Breast epithelium (tissue), 4 donors: ENCODE results near the gene ZNF765. TPM values are rescaled to one million over a fixed set of nuclear protein-coding genes. Genes with fewer than 3 reads are reported as not detected.
"Not testable (repeated sequence)": the region's sequence is repeated elsewhere in the genome, so short reads cannot be mapped to it uniquely, and the experiment has no call there.

Experiments used
- DNase-seq, 2 donors: peaks; one replicate each; pipeline ENCODE4 v3.0.0-alpha.2; 2019; ENCODE audit warnings: low spot score in 2 of 2
- H3K27ac ChIP-seq, 2 donors: fragments of 200-600 bp; sonication (generic) in 1 of 2; one replicate each; pipeline ENCODE4 v1.5.1; 2016 to 2019; ENCODE audit warnings: mild to moderate bottlenecking in 1 of 2
- H3K27me3 ChIP-seq, 2 donors: fragments of 200-600 bp; sonication (generic) in 1 of 2; one replicate each; pipeline versions ENCODE4 v1.5.1 to v1.6.0; 2017 to 2019; ENCODE audit warnings: control low read depth in 1 of 2, mild to moderate bottlenecking in 1 of 2
- H3K36me3 ChIP-seq: fragments of 200-600 bp; one replicate; pipeline ENCODE4 v1.5.1; 2019
- H3K4me1 ChIP-seq, 2 donors: fragments of 200-600 bp; sonication (generic); one replicate each; pipeline ENCODE4 v1.5.1; 2016 to 2019; ENCODE audit warnings: control low read depth in 1 of 2
- H3K4me3 ChIP-seq, 3 donors: fragments of 200-600 bp; sonication (generic); 1 replicate in 2 of 3; 2 replicates in 1 of 3; pipeline ENCODE4 v1.5.1; 2016 to 2019; ENCODE audit warnings: mild to moderate bottlenecking in 3 of 3, moderate library complexity in 2 of 3
- H3K9me3 ChIP-seq, 2 donors: fragments of 200-600 bp; sonication (generic) in 1 of 2; one replicate each; pipeline ENCODE4 v1.5.1; 2016 to 2019; ENCODE audit warnings: control low read depth in 1 of 2
- POLR2A ChIP-seq: fragments of 450-650 bp; IDR thresholded peaks from one replicate; pipeline ENCODE4 v1.6.1; 2016; ENCODE audit warnings: antibody characterized with exemption, mild to moderate bottlenecking, moderate library complexity
- POLR2AphosphoS5 ChIP-seq, 3 donors: sonication (generic); formaldehyde crosslinking; IDR thresholded peaks; one replicate each; pipeline ENCODE4 v1.6.1; 2017; ENCODE audit warnings: antibody characterized with exemption in 3 of 3
- intact Hi-C: fragments of 100-400 bp; cut with DNase I; formaldehyde crosslinking; loops from one replicate; pipeline ENCODE4 v1.15.1; 2023; ENCODE audit warnings: low total_unique reads
- total RNA-seq, 3 donors: library from RNA; depleted of rRNA; stranded (reverse); fragments of >200 nt; gene quantifications; one replicate each; pipeline ENCODE4 v1.1.0, GENCODE V29; 2016
- TF ChIP-seq, protein P1 (sequence below), 3 donors: fragments of 450-650 bp; IDR thresholded peaks; one replicate each; pipeline ENCODE4 v1.5.1; 2016 to 2017; ENCODE audit warnings: antibody characterized with exemption in 3 of 3, mild to moderate bottlenecking in 3 of 3, moderate library complexity in 3 of 3

Gene ZNF765
- total RNA-seq, 3 donors from 2014 or later: 9.3 to 18.4 (median 12.1) TPM

- DNase-seq: peak; percentile 51 to 77
- H3K4me1 ChIP-seq: no peaks in the 10 kb centered on the region
- intact Hi-C loops: no loop called here
- TF ChIP-seq POLR2A (no peak), POLR2AphosphoS5 (IDR thresholded peaks at IDR 0.05) (peak in 2 of 3 donors; percentile 37 to 49)
- TF ChIP-seq, protein P1, sequence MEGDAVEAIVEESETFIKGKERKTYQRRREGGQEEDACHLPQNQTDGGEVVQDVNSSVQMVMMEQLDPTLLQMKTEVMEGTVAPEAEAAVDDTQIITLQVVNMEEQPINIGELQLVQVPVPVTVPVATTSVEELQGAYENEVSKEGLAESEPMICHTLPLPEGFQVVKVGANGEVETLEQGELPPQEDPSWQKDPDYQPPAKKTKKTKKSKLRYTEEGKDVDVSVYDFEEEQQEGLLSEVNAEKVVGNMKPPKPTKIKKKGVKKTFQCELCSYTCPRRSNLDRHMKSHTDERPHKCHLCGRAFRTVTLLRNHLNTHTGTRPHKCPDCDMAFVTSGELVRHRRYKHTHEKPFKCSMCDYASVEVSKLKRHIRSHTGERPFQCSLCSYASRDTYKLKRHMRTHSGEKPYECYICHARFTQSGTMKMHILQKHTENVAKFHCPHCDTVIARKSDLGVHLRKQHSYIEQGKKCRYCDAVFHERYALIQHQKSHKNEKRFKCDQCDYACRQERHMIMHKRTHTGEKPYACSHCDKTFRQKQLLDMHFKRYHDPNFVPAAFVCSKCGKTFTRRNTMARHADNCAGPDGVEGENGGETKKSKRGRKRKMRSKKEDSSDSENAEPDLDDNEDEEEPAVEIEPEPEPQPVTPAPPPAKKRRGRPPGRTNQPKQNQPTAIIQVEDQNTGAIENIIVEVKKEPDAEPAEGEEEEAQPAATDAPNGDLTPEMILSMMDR (IDR thresholded peaks at IDR 0.05): peak; percentile 40 to 82 (median 58)
- no peak overlapping the region for H3K27ac ChIP-seq
- H3K27me3 ChIP-seq: no peaks in the 10 kb centered on the region
- H3K4me3 ChIP-seq: no peak overlapping the region
- H3K9me3 ChIP-seq: no peaks in the 10 kb centered on the region
- no peaks in the 10 kb centered on the region for H3K36me3 ChIP-seq
Measured at GRCh38 chr19:53424968-53425597, 30.1 kb downstream of the ZNF765 start.

DNA sequence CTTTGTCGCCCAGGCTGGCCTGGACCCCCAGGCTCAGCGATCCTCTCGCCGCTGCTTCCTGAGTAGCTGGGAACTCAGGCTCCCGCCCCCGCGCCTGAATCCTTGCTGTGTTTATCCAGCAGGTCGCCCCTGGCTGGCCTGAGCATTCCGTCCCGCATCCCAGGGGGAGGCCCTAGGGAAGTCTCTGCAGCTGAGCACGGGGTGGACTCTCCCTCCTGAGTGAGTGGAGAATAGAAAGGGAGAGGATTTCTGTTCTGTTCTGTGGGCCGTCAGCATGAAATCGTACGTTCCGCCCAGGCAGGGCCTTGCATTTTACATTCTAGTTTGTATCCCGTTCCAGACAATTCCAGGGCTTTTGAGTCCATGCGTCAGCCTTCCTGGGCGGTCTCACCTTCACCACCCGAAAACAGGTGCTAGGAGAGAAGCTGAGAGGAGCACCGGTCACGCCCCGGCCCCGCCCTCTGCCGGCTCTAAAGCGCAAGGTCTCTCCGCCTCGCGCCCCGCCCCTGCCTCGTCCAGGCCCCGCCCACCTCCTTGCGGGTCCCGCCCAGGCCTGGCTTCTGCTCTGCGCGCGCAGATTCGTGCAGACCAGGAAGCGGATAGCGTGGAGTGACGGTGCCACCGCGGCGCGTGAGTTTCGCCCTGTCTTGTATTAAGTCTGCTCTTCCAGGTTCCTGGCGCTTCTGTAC is 36.6 kb downstream of the ZNF765 start, which contains the start of gene ZNF761:
TSS of gene ZNF761 (plus strand) at position 586 of the 689 bp plus-strand sequence. CDS start 15,285 bp downstream, outside the sequence.
- peak within 1 kb of the TSS; percentile 85 to 89 for H3K27ac ChIP-seq
- H3K9me3 ChIP-seq: peaks cover 0 to under 1% of the 10 kb centered on the region in 2 donors
- DNase-seq: peak; percentile 96 to 98
- H3K27me3 ChIP-seq: no peaks in the 10 kb centered on the region
- intact Hi-C loops: no loop called here
- peak within 1 kb of the TSS; percentile 61 to 78 (median 71) for H3K4me3 ChIP-seq
- no peaks in the 10 kb centered on the region for H3K4me1 ChIP-seq
- H3K36me3 ChIP-seq: no peaks in the 10 kb centered on the region
- TF ChIP-seq POLR2AphosphoS5 (IDR thresholded peaks at IDR 0.05): peak; percentile 67 to 88 (median 70)
- TF ChIP-seq POLR2A: peak; percentile 59
- TF ChIP-seq, protein P1 (IDR thresholded peaks at IDR 0.05): peak in 2 of 3 donors; percentile 38 to 42

DNA sequence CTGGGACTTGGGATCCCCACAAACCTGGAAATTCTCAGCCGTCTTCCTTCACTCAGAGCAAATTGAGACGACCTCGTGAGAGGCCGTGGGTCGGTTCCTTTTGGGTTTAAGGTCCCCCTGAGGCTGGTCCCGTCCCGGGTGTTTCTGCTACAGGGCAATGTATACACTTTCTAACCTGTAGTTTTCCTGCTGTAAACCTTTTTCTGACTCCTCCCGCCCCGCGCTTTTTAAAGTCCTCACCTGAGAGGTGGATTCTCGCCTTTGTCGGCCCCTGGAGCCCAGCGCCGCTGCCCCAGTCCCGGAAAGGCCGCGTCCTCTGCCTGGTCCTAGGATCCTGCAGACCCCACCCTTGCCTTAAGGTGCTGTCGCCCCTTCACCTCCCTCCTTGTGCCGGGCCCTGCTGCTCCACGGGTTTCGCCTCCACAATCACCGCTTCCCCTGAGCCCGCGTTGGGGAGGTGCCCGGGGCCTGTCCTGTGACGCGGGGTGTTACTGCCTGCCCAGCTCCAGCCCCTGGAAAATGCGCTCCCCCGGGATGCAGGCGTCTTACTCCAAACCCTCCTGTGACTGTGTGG is 37.2 kb downstream of the ZNF765 start:
- intact Hi-C loops: no loop called here
- Histone ChIP-seq H3K27ac (peak overlapping the region; percentile 85 to 89), H3K9me3 (peaks cover 0 to 3% of the 10 kb centered on the region in 2 donors)

DNA sequence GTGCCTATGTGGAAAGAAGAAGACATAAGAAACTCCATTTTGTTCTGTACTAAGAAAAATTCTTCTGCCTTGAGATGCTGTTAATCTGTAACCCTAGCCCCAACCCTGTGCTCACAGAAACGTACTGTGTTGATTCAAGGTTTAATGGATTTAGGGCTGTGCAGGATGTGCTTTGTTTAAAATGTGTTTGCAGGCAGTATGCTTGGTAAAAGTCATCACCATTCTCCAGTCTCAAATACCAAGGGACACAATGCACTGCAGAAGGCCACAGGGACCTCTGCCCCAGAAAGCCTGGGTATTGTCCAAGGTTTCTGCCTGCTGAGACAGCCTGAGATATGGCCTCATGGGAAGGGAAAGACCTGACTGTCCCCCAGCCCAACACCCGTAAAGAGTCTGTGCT is 48.9 kb downstream of the ZNF765 start:
- H3K4me3 ChIP-seq, H3K27me3 ChIP-seq, H3K36me3 ChIP-seq, DNase-seq, H3K27ac ChIP-seq, intact Hi-C loops, H3K4me1 ChIP-seq: not testable (repeated sequence)
- H3K9me3 ChIP-seq: peaks cover 19 to 29% of the 10 kb centered on the region in 2 donors

More for the DNA sequence above, 37.2 kb downstream of the ZNF765 start:
- Histone ChIP-seq H3K27me3 (no peaks in the 10 kb centered on the region), H3K4me1 (no peaks in the 10 kb centered on the region), H3K4me3 (peak overlapping the region; percentile 61 to 78 (median 71)), H3K36me3 (no peaks in the 10 kb centered on the region)
- TF ChIP-seq POLR2A (no peak), POLR2AphosphoS5 (IDR thresholded peaks at IDR 0.05) (no peak)
- TF ChIP-seq, protein P1 (IDR thresholded peaks at IDR 0.05): no peak
- no peak for DNase-seq

- DNase-seq, H3K27ac ChIP-seq, H3K36me3 ChIP-seq, H3K4me1 ChIP-seq, H3K4me3 ChIP-seq, intact Hi-C loops, H3K27me3 ChIP-seq: not testable (repeated sequence)
- peaks cover 20 to 24% of the 10 kb centered on the region in 2 donors for H3K9me3 ChIP-seq
Measured at GRCh38 chr19:53447196-53447595, 52.2 kb downstream of the ZNF765 start.

GRCh38 chr19:53455828-53456227 is 60.9 kb downstream of the ZNF765 start:
- Histone ChIP-seq H3K4me1 (no peaks in the 10 kb centered on the region), H3K27me3 (no peaks in the 10 kb centered on the region), H3K9me3 (peaks cover 28 to 66% of the 10 kb centered on the region in 2 donors), H3K4me3 (no peak overlapping the region), H3K27ac (no peak overlapping the region), H3K36me3 (peaks cover 6% of the 10 kb centered on the region)
- intact Hi-C loops: no loop called here
- no peak for DNase-seq
- TF ChIP-seq, protein P1 (IDR thresholded peaks at IDR 0.05): no peak
- TF ChIP-seq POLR2A (no peak), POLR2AphosphoS5 (IDR thresholded peaks at IDR 0.05) (no peak)

GRCh38 chr19:53460131-53460721 is 65.3 kb downstream of the ZNF765 start:
- H3K36me3 ChIP-seq, H3K27me3 ChIP-seq, H3K4me3 ChIP-seq, H3K4me1 ChIP-seq, DNase-seq, intact Hi-C loops, H3K27ac ChIP-seq: not testable (repeated sequence)
- H3K9me3 ChIP-seq: peaks cover 16 to 35% of the 10 kb centered on the region in 2 donors
